A549 treated with CORT108297 at 1 μM for 4 hours (cell line): Measurements from ENCODE around the gene CALHM1. TPM values are rescaled to one million over a fixed set of nuclear protein-coding genes. Genes with fewer than 3 reads are reported as not detected.

Experiments
- total RNA-seq: library from RNA; stranded (reverse); fragments of 200-300 nt; extraction: Qiagen RNA extraction; gene quantifications from 5 replicates; pipeline ENCODE4 v1.2.3, GENCODE V29; 2022

The CALHM1 gene, protein sequence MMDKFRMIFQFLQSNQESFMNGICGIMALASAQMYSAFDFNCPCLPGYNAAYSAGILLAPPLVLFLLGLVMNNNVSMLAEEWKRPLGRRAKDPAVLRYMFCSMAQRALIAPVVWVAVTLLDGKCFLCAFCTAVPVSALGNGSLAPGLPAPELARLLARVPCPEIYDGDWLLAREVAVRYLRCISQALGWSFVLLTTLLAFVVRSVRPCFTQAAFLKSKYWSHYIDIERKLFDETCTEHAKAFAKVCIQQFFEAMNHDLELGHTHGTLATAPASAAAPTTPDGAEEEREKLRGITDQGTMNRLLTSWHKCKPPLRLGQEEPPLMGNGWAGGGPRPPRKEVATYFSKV
- 0.02 TPM in 1 of 5 replicates, not detected in the others for total RNA-seq

GRCh38 chr10:103458720-103459119 is at the start of gene CALHM1:
Gene CALHM1, minus strand, starts transcription at chr10:103458900. Its CDS starts 149 bp downstream, at chr10:103458751.

DNA sequence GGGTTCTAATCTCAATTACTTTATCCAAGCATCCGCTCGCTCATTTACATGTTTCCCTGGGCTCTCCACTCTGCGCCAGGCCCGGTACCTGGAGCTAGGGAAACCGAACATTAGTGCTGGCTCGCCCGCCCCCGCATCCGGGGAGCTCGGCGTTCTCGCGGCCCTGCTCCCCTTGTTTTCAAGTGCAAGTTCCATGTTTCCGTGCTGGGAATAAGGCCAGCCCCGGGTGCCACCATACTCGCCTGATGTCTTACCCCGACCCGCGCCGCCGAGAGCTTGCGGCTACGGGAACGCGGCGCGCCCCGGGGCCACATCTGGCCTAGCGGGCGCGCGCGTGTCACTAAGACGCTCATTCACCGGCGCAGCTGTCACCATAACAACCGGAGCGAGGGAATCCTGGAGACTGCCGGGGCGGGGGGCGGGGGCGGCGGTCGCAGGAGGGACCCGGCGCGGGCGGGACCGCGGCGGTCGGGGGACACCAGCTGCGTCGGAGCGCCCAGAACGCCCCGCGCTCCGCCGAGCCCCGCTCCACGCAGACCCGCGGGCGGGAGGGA is 34.7 kb upstream of the CALHM1 start, which contains the start of gene NEURL1:
TSS of gene NEURL1 (plus strand) at position 344 of the 554 bp plus-strand sequence. CDS start 683 bp downstream, outside the sequence.

DNA sequence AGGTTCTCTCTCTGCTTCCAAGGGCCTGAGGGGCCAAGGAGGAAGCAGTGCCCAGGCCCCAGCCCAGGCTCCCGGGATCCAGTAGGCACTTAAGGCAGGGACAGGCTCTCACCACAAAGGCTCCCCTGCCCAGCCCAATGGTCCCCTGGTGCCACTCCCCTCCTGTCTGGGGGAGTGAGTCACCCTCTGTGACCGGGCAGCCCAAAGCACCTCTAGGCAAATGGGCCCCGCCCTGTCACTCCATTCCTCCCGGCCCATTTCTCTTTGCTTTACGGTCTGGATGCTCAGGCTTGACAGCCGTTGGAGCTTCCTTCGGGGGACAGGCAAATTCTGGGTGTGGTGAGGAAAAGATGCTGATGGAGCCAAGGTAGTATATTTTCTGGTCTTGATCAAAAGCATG is 20.4 kb upstream of the CALHM1 start, which contains the start of gene CALHM3:
TSS of gene CALHM3 (minus strand) at position 106 of the 400 bp plus-strand sequence. CDS start 208 bp downstream, outside the sequence.

DNA sequence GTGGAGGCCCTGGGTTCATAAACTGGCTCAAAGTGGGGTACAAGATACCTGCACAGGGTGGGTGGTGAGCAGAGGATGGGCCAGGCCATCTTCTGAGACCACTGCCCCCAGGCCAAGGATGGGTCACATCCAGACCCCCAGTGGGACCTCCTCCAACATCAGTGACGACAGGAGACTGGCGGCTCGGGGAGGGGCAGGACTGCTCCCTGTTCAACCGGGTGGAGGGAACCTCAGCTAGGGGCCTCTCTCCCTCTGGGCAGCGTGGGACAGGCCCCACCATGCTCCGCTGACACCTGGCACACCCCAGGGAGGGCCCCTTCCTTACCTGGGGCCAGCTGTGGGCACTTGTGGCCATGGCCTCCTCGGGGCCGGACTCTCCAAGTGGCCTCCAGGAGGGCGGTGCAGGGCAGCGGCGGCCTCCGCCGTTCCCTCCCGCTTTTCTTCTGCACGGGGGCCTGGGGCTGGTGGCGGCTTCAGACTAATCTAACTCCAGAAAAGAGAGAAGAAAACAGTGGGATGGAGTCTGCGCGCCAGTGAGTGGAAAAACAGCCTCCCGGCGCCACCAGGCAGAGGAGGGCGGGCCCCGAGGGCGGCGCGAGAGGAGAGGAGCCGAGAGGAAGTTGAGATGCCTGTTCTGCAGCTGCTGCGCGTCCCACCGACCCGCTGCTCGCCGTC is 6.7 kb downstream of the CALHM1 start, which contains the start of gene CALHM2:
TSS of gene CALHM2 (minus strand) at position 540 of the 675 bp plus-strand sequence. CDS start 2,429 bp downstream, outside the sequence.

Other genes with a start within 250 kb of the CALHM1 start
- 0.05 to 0.08 TPM (median 0.07 TPM) in 4 of 5 replicates, not detected in the other for gene RPEL1, start 213.0 kb downstream of the CALHM1 start, total RNA-seq
- gene INA, start 181.8 kb downstream of the CALHM1 start, total RNA-seq, result 22.8 to 31.4 TPM (median 25.0 TPM) in 5 replicates
- gene PCGF6, start 107.8 kb downstream of the CALHM1 start, total RNA-seq, result 10.4 to 13.1 TPM (median 11.3 TPM) in 5 replicates
- 3.2 to 4.0 TPM (median 3.6 TPM) in 5 replicates for gene TAF5, start 90.9 kb downstream of the CALHM1 start, total RNA-seq
- gene ATP5MK, start 62.4 kb downstream of the CALHM1 start, total RNA-seq, result 484 to 582 TPM (median 511 TPM) in 5 replicates
- gene PDCD11, start 62.3 kb downstream of the CALHM1 start, total RNA-seq, result 37.9 to 41.3 TPM (median 41.0 TPM) in 5 replicates
- gene CALHM2, start 6.5 kb downstream of the CALHM1 start, total RNA-seq, result 4.5 to 7.6 TPM (median 6.0 TPM) in 5 replicates
- gene CALHM3, start 20.3 kb upstream of the CALHM1 start, total RNA-seq, result 0.45 to 0.74 TPM (median 0.49 TPM) in 5 replicates
- 0.20 to 0.59 TPM (median 0.52 TPM) in 5 replicates for gene NEURL1, start 34.8 kb upstream of the CALHM1 start, total RNA-seq